SK-N-SH (cell line): ENCODE results near the gene SPAG5. TPM values are rescaled to one million over a fixed set of nuclear protein-coding genes. Genes with fewer than 3 reads are reported as not detected.
"Not testable (repeated sequence)": the region's sequence is repeated elsewhere in the genome, so short reads cannot be mapped to it uniquely, and the experiment has no call there.

ENCODE experiments used
- CTCF ChIA-PET: fragments of 300-600, 350-600 bp; formaldehyde crosslinking; extraction: SDS; loops from one replicate; lab custom pipeline; 2021; lab: Yijun Ruan, JAX
- POLR2A ChIA-PET: fragments of 350-600 bp; sonication (Branson Sonifier 250); formaldehyde crosslinking; extraction: SDS; loops from one replicate; lab custom pipeline; 2020; ENCODE audit warnings: antibody characterized with exemption, inconsistent platforms; lab: Yijun Ruan, JAX
- DNase-seq: peaks from one replicate; pipeline ENCODE4 v3.0.0; 2012
- H2AFZ ChIP-seq: fragments of 200-600 bp; sonication (generic); 2 replicates; pipeline ENCODE4 v1.8.1; 2016; ENCODE audit warnings: antibody characterized with exemption, mild to moderate bottlenecking, low read depth
- H3F3A ChIP-seq: fragments of 200-600 bp; sonication (generic); replicated peaks from 2 replicates; pipeline ENCODE3; 2016; ENCODE audit warnings: antibody characterized with exemption, mild to moderate bottlenecking; ENCODE audit not compliant: insufficient read depth
- H3K27ac ChIP-seq, 2 experiments: fragments of 200-500 bp in 1 of 2; fragments of 200-600 bp in 1 of 2; sonication (Bioruptor generic) in 1 of 2; sonication (generic), shearing (Covaris generic) in 1 of 2; 2 replicates each; pipeline versions ENCODE4 v1.5.1 to v1.6.1; 2014 to 2016; ENCODE audit warnings: low read depth in 2 of 2, inconsistent platforms in 1 of 2, low read length in 1 of 2, mild to moderate bottlenecking in 1 of 2, mixed read lengths in 1 of 2
- H3K27me3 ChIP-seq: fragments of 200-600 bp; sonication (generic), shearing (Covaris generic); 2 replicates; pipeline ENCODE4 v1.6.1; 2016; ENCODE audit warnings: mixed run types; ENCODE audit not compliant: insufficient read depth
- H3K36me3 ChIP-seq, 2 experiments: fragments of 200-500 bp in 1 of 2; fragments of 200-600 bp in 1 of 2; sonication (Bioruptor generic) in 1 of 2; sonication (generic) in 1 of 2; replicated peaks in 1 of 2; 2 replicates each; pipeline versions ENCODE3 to v1.5.1; 2014 to 2016; ENCODE audit warnings: low read length in 1 of 2, mild to moderate bottlenecking in 1 of 2; ENCODE audit not compliant: insufficient read depth in 2 of 2, control insufficient read depth in 1 of 2
- H3K4me1 ChIP-seq, 2 experiments: fragments of 200-500 bp in 1 of 2; fragments of 200-600 bp in 1 of 2; sonication (Bioruptor generic) in 1 of 2; sonication (generic), shearing (Covaris generic) in 1 of 2; 2 replicates each; pipeline versions ENCODE4 v1.5.1 to v1.6.1; 2014 to 2016; ENCODE audit warnings: low read depth in 1 of 2, low read length in 1 of 2, mixed run types in 1 of 2; ENCODE audit not compliant: insufficient read depth in 2 of 2, control insufficient read depth in 1 of 2
- H3K4me2 ChIP-seq: fragments of 200-600 bp; sonication (generic), shearing (Covaris generic); 2 replicates; pipeline ENCODE4 v1.6.1; 2017; ENCODE audit warnings: mixed run types
- H3K4me3 ChIP-seq, 2 experiments: fragments of 200-500 bp in 1 of 2; fragments of 200-600 bp in 1 of 2; sonication (Bioruptor generic) in 1 of 2; sonication (generic), shearing (Covaris generic) in 1 of 2; 2 replicates each; pipeline versions ENCODE4 v1.5.1 to v1.8.1; 2014 to 2016; ENCODE audit warnings: low read depth in 2 of 2, inconsistent platforms in 1 of 2, low read length in 1 of 2, mild to moderate bottlenecking in 1 of 2, mixed read lengths in 1 of 2, moderate library complexity in 1 of 2
- H3K79me2 ChIP-seq: fragments of 200-600 bp; sonication (generic); 2 replicates; pipeline ENCODE4 v1.8.1; 2017; ENCODE audit warnings: mild to moderate bottlenecking; ENCODE audit not compliant: insufficient read depth
- H3K9ac ChIP-seq: fragments of 200-600 bp; sonication (generic); 2 replicates; pipeline ENCODE4 v1.6.1; 2017; ENCODE audit warnings: mixed run types
- H3K9me2 ChIP-seq: fragments of 200-600 bp; sonication (generic); 2 replicates; pipeline ENCODE4 v1.6.1; 2017; ENCODE audit warnings: mixed run types
- H3K9me3 ChIP-seq: fragments of 200-600 bp; sonication (generic); 2 replicates; pipeline ENCODE4 v1.6.1; 2017; ENCODE audit warnings: mixed run types, mild to moderate bottlenecking, moderate library complexity
- H4K20me1 ChIP-seq: fragments of 200-600 bp; sonication (generic); 2 replicates; pipeline ENCODE4 v1.6.1; 2017; ENCODE audit warnings: mild to moderate bottlenecking, mixed run types; ENCODE audit not compliant: insufficient read depth
- CHD2 ChIP-seq: fragments of 150-350 bp; IDR thresholded peaks from 2 replicates; pipeline ENCODE4 v1.6.1; 2018; ENCODE audit warnings: low read length; ENCODE audit not compliant: partially characterized antibody
- EP300 ChIP-seq, 2 experiments: IDR thresholded peaks; 2 replicates each; pipeline versions ENCODE4 v1.4.0 to v1.6.1; 2012; ENCODE audit warnings: borderline replicate concordance in 1 of 2, low read depth in 1 of 2, low read length in 1 of 2
- FOSL2 ChIP-seq: IDR thresholded peaks from 2 replicates; pipeline ENCODE4 v1.4.0; 2012; ENCODE audit warnings: low read depth, mild to moderate bottlenecking, moderate library complexity, borderline replicate concordance
- GABPA ChIP-seq: IDR thresholded peaks from 2 replicates; pipeline ENCODE4 v1.4.0; 2012; ENCODE audit warnings: low read depth, mild to moderate bottlenecking
- GATA2 ChIP-seq: sonication (generic); formaldehyde crosslinking; IDR thresholded peaks from 2 replicates; pipeline ENCODE4 v1.5.0; 2020; ENCODE audit warnings: mild to moderate bottlenecking, missing genetic modification reagents
- MAX ChIP-seq: IDR thresholded peaks from 2 replicates; pipeline ENCODE4 v1.4.0; 2012; ENCODE audit warnings: low read depth
- MXI1 ChIP-seq: IDR thresholded peaks from 2 replicates; pipeline ENCODE4 v1.6.1; 2012; ENCODE audit warnings: mild to moderate bottlenecking, low read depth, low read length, improper control_type of control experiment
- NFIC ChIP-seq: IDR thresholded peaks from 2 replicates; pipeline ENCODE4 v1.4.0; 2012; ENCODE audit warnings: borderline replicate concordance
- NRF1 ChIP-seq: IDR thresholded peaks from 2 replicates; pipeline ENCODE4 v1.6.1; 2012; ENCODE audit warnings: low read depth, mild to moderate bottlenecking, low read length
- PBX3 ChIP-seq: IDR thresholded peaks from 2 replicates; pipeline ENCODE4; 2012
- RAD21 ChIP-seq: IDR thresholded peaks from 2 replicates; pipeline ENCODE4 v1.6.1; 2012; ENCODE audit warnings: mild to moderate bottlenecking, low read length
- RCOR1 ChIP-seq: fragments of 150-350 bp; IDR thresholded peaks from 2 replicates; pipeline ENCODE4 v1.6.1; 2017; ENCODE audit warnings: antibody characterized with exemption, low read length
- REST ChIP-seq: IDR thresholded peaks from 2 replicates; pipeline ENCODE4 v1.6.1; 2012; ENCODE audit warnings: mild to moderate bottlenecking, low read depth, low read length, moderate library complexity
- TCF12 ChIP-seq: IDR thresholded peaks from 2 replicates; pipeline ENCODE4 v1.4.0; 2012
- USF2 ChIP-seq: fragments of 150-350 bp; IDR thresholded peaks from 2 replicates; pipeline ENCODE4 v1.6.1; 2017; ENCODE audit warnings: antibody characterized with exemption, low read length, low read depth, borderline replicate concordance
- WGBS: methylation state at CpG from one replicate; pipeline ENCODE4 v1.1.6; 2017; ENCODE audit warnings: low lambda C conversion rate; 5-methylcytosine and 5-hydroxymethylcytosine counted together
- polyA plus RNA-seq, 3 experiments: library from polyadenylated mRNA; depleted of rRNA; stranded (reverse); fragments of >200 nt; gene quantifications; 2 replicates each; pipeline ENCODE4 v1.2.3, GENCODE V29; 2012
- TF ChIP-seq, protein P1 (sequence below): fragments of 200-600 bp; sonication (generic); IDR thresholded peaks from 2 replicates; pipeline ENCODE4 v1.6.1; 2017; ENCODE audit warnings: antibody characterized with exemption, mild to moderate bottlenecking, moderate library complexity

SPAG5 gene
- polyA plus RNA-seq, 1 of the 3 experiments (the other 2 are of a cell fraction) = 36.5 TPM

DNA sequence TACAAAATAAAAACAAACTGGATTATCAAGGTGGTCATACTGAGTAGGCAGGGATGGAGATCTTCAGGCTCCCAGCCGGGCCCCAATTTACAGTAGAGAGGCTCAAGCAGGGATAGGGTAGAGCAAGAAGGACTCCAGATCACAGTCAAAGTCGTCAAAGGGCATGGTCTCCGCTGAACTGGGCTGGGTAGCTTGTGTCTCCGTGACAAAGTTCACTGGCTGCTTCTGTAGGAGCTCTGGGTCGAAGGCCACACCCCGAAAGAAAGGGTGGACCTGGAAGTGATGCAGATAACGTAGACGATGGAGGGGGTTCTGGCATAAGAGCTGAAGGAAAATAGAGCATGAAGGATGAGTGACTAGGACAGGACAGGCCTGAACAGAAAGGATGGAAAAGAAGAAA lies 11.6 kb upstream of the SPAG5 start (continued):
- TF ChIP-seq TCF12 = no peak
- TF ChIP-seq, all 33 proteins: peak for 0

GRCh38 chr17:28604031-28604430 lies 5.2 kb upstream of the SPAG5 start:
- H3K9me2 ChIP-seq, H2AFZ ChIP-seq, DNase-seq, POLR2A ChIA-PET, H3K4me3 ChIP-seq, H3K79me2 ChIP-seq, H3K9ac ChIP-seq, H4K20me1 ChIP-seq, H3K27me3 ChIP-seq, H3K27ac ChIP-seq, H3K4me1 ChIP-seq, H3K9me3 ChIP-seq, CTCF ChIA-PET, H3K4me2 ChIP-seq: not testable (repeated sequence)
- peaks cover 24% of the 10 kb centered on the region for H3F3A ChIP-seq
- WGBS = 96% methylated on average over 17 of the region's 31 CpGs
- H3K36me3 ChIP-seq = peaks cover 0 to 11% of the 10 kb centered on the region in 2 experiments

DNA sequence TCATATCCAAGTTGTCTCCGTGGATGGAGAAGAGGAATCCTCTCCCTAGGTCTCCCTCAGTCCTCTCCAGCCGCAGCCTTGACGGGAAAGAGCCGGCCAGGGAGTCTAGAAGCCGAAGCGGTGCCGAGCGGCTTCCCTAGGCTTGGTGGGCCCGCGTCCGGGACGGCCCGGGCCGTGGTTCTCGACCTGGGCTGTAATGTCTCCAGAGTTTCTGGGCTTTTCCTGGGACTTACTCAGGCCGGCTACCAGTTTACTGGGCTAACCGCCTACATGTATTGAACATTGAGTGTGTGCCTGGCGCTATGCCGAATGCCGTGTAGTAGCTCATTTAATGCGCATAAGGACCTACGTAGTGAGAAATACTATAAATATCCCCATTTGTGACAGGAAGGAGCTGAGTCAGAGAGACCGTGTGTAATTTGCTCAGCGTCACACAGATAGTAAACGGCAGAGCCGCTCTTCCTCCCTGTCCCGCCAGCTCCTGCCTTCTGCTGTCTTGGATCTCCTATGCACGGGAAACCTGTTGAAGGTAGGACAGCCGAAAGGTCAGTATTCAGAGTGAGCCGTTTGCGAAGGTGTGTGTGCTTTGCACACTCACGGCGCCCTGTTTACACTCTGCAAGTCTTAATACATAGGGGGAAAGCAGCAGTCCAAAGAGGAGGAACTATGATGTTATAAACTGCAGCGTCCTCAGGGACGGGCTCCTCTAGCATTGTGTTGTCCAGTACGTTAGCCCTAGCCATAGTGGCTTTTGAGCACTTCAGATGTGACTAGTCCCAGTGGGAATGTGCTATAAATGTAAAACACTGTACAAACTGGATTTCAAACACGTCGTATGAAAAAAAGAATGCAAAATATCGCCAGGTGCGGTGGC lies 723 bp upstream of the SPAG5 start:
- DNase-seq = peak; percentile 40
- peak overlapping the region; percentile 87 for H3K9ac ChIP-seq
- TF ChIP-seq FOSL2 (peak; percentile 26; the same call in 1 of the 2 replicates), RAD21 (no peak), PBX3 (peak; percentile 47), NFIC (peak; percentile 56; the same call in 1 of the 2 replicates), MAX (peak; percentile 46; the same call in 1 of the 2 replicates), GATA2 (no peak), EP300 (IDR thresholded peaks at IDR 0.05; ENCODE audit: borderline replicate concordance in 1 of 2, low read depth in 1 of 2, low read length in 1 of 2) (no peak), REST (no peak), USF2 (no peak), RCOR1 (no peak), CHD2 (no peak), NRF1 (no peak), GABPA (no peak), MXI1 (no peak)
- TF ChIP-seq, protein P1, sequence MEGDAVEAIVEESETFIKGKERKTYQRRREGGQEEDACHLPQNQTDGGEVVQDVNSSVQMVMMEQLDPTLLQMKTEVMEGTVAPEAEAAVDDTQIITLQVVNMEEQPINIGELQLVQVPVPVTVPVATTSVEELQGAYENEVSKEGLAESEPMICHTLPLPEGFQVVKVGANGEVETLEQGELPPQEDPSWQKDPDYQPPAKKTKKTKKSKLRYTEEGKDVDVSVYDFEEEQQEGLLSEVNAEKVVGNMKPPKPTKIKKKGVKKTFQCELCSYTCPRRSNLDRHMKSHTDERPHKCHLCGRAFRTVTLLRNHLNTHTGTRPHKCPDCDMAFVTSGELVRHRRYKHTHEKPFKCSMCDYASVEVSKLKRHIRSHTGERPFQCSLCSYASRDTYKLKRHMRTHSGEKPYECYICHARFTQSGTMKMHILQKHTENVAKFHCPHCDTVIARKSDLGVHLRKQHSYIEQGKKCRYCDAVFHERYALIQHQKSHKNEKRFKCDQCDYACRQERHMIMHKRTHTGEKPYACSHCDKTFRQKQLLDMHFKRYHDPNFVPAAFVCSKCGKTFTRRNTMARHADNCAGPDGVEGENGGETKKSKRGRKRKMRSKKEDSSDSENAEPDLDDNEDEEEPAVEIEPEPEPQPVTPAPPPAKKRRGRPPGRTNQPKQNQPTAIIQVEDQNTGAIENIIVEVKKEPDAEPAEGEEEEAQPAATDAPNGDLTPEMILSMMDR = no peak

More for the DNA sequence above, 723 bp upstream of the SPAG5 start:
- H3K4me2 ChIP-seq = peak overlapping the region; percentile 93
- H3K4me1 ChIP-seq = peaks cover 6 to 9% of the 10 kb centered on the region in 2 experiments; a peak in 1 of 4 replicates
- no peaks in the 10 kb centered on the region for H3K9me3 ChIP-seq
- H2AFZ ChIP-seq = peak overlapping the region; percentile 81
- peak overlapping the region; percentile 75 to 94 for H3K27ac ChIP-seq
- H3K27me3 ChIP-seq = no peaks in the 10 kb centered on the region
- H3K9me2 ChIP-seq = no peaks in the 10 kb centered on the region
- H3K4me3 ChIP-seq = peak overlapping the region; percentile 65 to 83
- ChIA-PET CTCF (interaction anchor here (0.5 to 2.3 kb wide), 6 partner anchors 9 to 1249 kb away, joined by 3 to 6 read pairs (median 4); partner anchors contain the start of gene BLTP2), POLR2A (interaction anchor here (0.6 to 0.8 kb wide), 2 partner anchors 17 to 28 kb away, joined by 3 read pairs; no protein-coding TSS in a partner anchor)
- H4K20me1 ChIP-seq = no peaks in the 10 kb centered on the region
- H3K36me3 ChIP-seq = peaks cover 0 to 3% of the 10 kb centered on the region in 2 experiments
- 31% methylated on average over 28 of the region's 40 CpGs for WGBS
- peaks cover 40% of the 10 kb centered on the region for H3K79me2 ChIP-seq
- H3F3A ChIP-seq = peaks cover 25% of the 10 kb centered on the region
